Pancreas (tissue), 10 donors: ENCODE measurements around the gene PALLD. TPM values are rescaled to one million over a fixed set of nuclear protein-coding genes. Genes with fewer than 3 reads are reported as not detected.
A peak's percentile ranks its signal among the peaks of the same experiment; 100 is the strongest.

Experiments
- ATAC-seq, 4 donors: fragments of 200-7000 bp; cut with Tn5 transposase; one replicate each; pipeline versions ENCODE4 v1.8.0 to v1.9.1; 2020; ENCODE audit warnings: mild to moderate bottlenecking in 4 of 4, moderate library complexity in 4 of 4
- DNase-seq, 6 donors: peaks; one replicate each; pipeline ENCODE4 v3.0.0-alpha.2; 2020
- FAIRE-seq: peaks from 2 replicates; lab custom pipeline; 2012; peaks lifted over from hg19 to GRCh38; lab: Jason Lieb, UNC
- H3K27ac ChIP-seq, 4 donors: fragments of 200-600 bp; sonication (generic); 1 replicate in 3 of 4; 2 replicates in 1 of 4; pipeline versions ENCODE4 v1.5.0 to v1.8.0; 2020
- H3K27me3 ChIP-seq, 4 donors: fragments of 200-600 bp; one replicate each; pipeline ENCODE4 v1.8.0; 2021
- H3K36me3 ChIP-seq, 3 donors: fragments of 200-600 bp; sonication (generic) in 1 of 3; one replicate each; pipeline versions ENCODE4 v1.5.0 to v1.8.0; 2020 to 2021
- H3K4me1 ChIP-seq, 3 donors: fragments of 200-600 bp; one replicate each; pipeline ENCODE4 v1.8.0; 2021
- H3K4me3 ChIP-seq, 4 donors: fragments of 200-600 bp; sonication (generic) in 2 of 4; one replicate each; pipeline versions ENCODE4 v1.5.0 to v1.8.0; 2020 to 2021
- H3K9me3 ChIP-seq, 4 donors: fragments of 200-600 bp; one replicate each; pipeline ENCODE4 v1.8.0; 2021
- CTCF ChIP-seq, 4 donors: fragments of 200-600 bp; sonication (generic) in 3 of 4; IDR thresholded peaks; one replicate each; pipeline versions ENCODE4 v1.5.0 to v1.8.0; 2021; ENCODE audit warnings: antibody characterized with exemption in 4 of 4
- WGBS, 2 donors: extraction: QIAGEN DNeasy Blood & Tissue Kit; methylation state at CpG; one replicate each; pipeline ENCODE4 v1.1.7; 2013; 5-methylcytosine and 5-hydroxymethylcytosine counted together
- intact Hi-C, 3 donors: fragments of 100-400 bp; cut with DNase I; formaldehyde crosslinking; loops; one replicate each; pipeline versions ENCODE4 v1.11.1 to v1.14.2; 2022
- polyA plus RNA-seq, 2 donors: library from polyadenylated mRNA; stranded (reverse); fragments of 200-250 nt; gene quantifications; one replicate each; pipeline ENCODE4 v1.2.3, GENCODE V29; 2013
- total RNA-seq, 6 donors: library from RNA; stranded (reverse); fragmentation: NEBNext Ultra II Directional in 4 of 6; extraction: Animal tissue kit (Norgen Biotek cat#: 25700) in 4 of 6; gene quantifications; one replicate each; pipeline versions ENCODE4 v1.2.1 to v1.2.4, GENCODE V29; 2021 to 2023
- donor health status: healthy with polysubstance abuse.
- donor health status: DM: no; HTN: no; CAD: no; lungs with moderate emphysema.
- donor health status: DM: no; HTN: no; CAD: no.
- donor health status: control.
- donor health status: control.
- donor health status: Bipolar disorder and iron deficiency.
- donor health status: DM: yes; HTN: yes; CAD: no.
- donor health status: DM: no; HTN: no; CAD: no.
- donor health status: DM: no; HTN: no; CAD: no.
- donor health status: DM: yes; HTN: yes; CAD: no.

Gene PALLD
- total and polyA plus RNA-seq, 8 donors: 4.4 to 44.2 (median 14.1) TPM

- 37 to 49% methylated on average over 3 of the region's 3 CpGs for WGBS, 2 donors
- ATAC-seq (peak in 3 of 4 donors; percentile 72 to 81 (median 76)), FAIRE-seq (peak; percentile 95), DNase-seq (peak in 1 of 6 donors; percentile 25)
- H3K4me1 ChIP-seq: peaks cover 0 to 4% (median 0%) of the 10 kb centered on the region in 3 donors
- H3K27me3 ChIP-seq: no peaks in the 10 kb centered on the region
- no peak overlapping the region for H3K27ac ChIP-seq
- intact Hi-C loops: loop anchor here in 2 of 3 donors (5.0 to 10.0 kb wide), 2 partner anchors 204 to 207 kb away; no protein-coding TSS in a partner anchor
- H3K9me3 ChIP-seq: no peaks in the 10 kb centered on the region
- H3K4me3 ChIP-seq: no peak overlapping the region
- TF ChIP-seq CTCF (IDR thresholded peaks at IDR 0.05): peak in 2 of 4 donors; percentile 10 to 21
- H3K36me3 ChIP-seq: no peaks in the 10 kb centered on the region
Observed at GRCh38 chr4:168710353-168710946, 213.6 kb downstream of the PALLD start.

GRCh38 chr4:168711197-168712140, 214.6 kb downstream of the PALLD start:
- FAIRE-seq: no peak
- intact Hi-C loops: loop anchor here in 2 of 3 donors (5.0 to 10.0 kb wide), 2 partner anchors 203 to 206 kb away; no protein-coding TSS in a partner anchor
- Histone ChIP-seq H3K27ac (no peak overlapping the region), H3K4me3 (no peak overlapping the region), H3K36me3 (no peaks in the 10 kb centered on the region), H3K9me3 (no peaks in the 10 kb centered on the region), H3K27me3 (no peaks in the 10 kb centered on the region), H3K4me1 (peaks cover 0 to 4% (median 0%) of the 10 kb centered on the region in 3 donors)
- DNase-seq: no peak
- no peak for TF ChIP-seq CTCF (IDR thresholded peaks at IDR 0.05)
- peak in 2 of 4 donors; percentile 46 to 50 for ATAC-seq
- 59 to 65% methylated on average over 11 of the region's 11 CpGs for WGBS, 2 donors

GRCh38 chr4:168712316-168712890, 215.6 kb downstream of the PALLD start:
- no peak for DNase-seq
- H3K4me3 ChIP-seq: no peak overlapping the region
- no peak overlapping the region for H3K27ac ChIP-seq
- TF ChIP-seq CTCF (IDR thresholded peaks at IDR 0.05): no peak
- no peaks in the 10 kb centered on the region for H3K9me3 ChIP-seq
- ATAC-seq: no peak
- intact Hi-C loops: loop anchor here in 2 of 3 donors (5.0 to 10.0 kb wide), 2 partner anchors 202 to 205 kb away; no protein-coding TSS in a partner anchor
- no peak for FAIRE-seq
- WGBS, 2 donors: 95 to 96% methylated on average over 4 of the region's 4 CpGs
- H3K36me3 ChIP-seq: no peaks in the 10 kb centered on the region
- peaks cover 0 to 4% (median 0%) of the 10 kb centered on the region in 3 donors for H3K4me1 ChIP-seq
- no peaks in the 10 kb centered on the region for H3K27me3 ChIP-seq

- DNase-seq (no peak), FAIRE-seq (no peak), ATAC-seq (no peak)
- peaks cover 0 to 4% (median 0%) of the 10 kb centered on the region in 3 donors for H3K4me1 ChIP-seq
- intact Hi-C loops: loop anchor here in 2 of 3 donors (5.0 to 10.0 kb wide), 2 partner anchors 202 to 204 kb away; no protein-coding TSS in a partner anchor
- TF ChIP-seq CTCF (IDR thresholded peaks at IDR 0.05): no peak
- no peaks in the 10 kb centered on the region for H3K9me3 ChIP-seq
- no peak overlapping the region for H3K27ac ChIP-seq
- no peaks in the 10 kb centered on the region for H3K36me3 ChIP-seq
- no peak overlapping the region for H3K4me3 ChIP-seq
- WGBS, 2 donors: 66 to 71% methylated on average over 2 of the region's 2 CpGs
- no peaks in the 10 kb centered on the region for H3K27me3 ChIP-seq
Observed at GRCh38 chr4:168713253-168713652, 216.4 kb downstream of the PALLD start.
